Measurements from ENCODE around the gene SEPTIN6.
"Not testable (repeated sequence)": the region's sequence is repeated elsewhere in the genome, so short reads cannot be mapped to it uniquely, and the experiment has no call there.

DNA sequence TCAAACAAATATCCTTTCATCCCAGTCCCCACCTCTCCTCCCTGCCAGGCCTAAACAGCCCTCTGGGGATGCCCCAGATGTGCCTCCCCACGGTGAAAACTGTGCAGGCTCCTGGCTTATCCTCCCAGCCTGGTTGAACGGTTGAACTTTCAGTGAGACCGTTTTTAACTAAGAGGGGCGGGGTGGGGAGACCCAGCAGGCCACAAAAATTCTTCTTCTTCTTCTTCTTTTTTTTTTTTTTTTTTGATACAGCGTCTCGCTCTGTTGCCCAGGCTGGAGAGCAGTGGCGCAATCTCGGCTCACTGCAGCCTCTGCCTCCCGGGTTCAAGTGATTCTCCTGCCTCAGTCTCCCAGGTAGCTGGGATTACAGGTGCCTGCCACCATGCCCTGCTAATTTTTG is 28.1 kb downstream of the SEPTIN6 start:
- TF ChIP-seq POLR2A, CTCF (IDR thresholded peaks at IDR 0.05): not testable (repeated sequence)
